Mucosa of descending colon (tissue), 3 donors: ENCODE measurements around the gene DCAKD. TPM values are rescaled to one million over a fixed set of nuclear protein-coding genes. Genes with fewer than 3 reads are reported as not detected.

Source experiments
- ATAC-seq: fragments of 200-7000 bp; cut with Tn5 transposase; one replicate; pipeline ENCODE4 v1.9.1; 2020; ENCODE audit warnings: mild to moderate bottlenecking, moderate library complexity
- DNase-seq, 3 donors: peaks; one replicate each; pipeline ENCODE4 v3.0.0-alpha.2; 2020
- H3K36me3 ChIP-seq: fragments of 200-600 bp; one replicate; pipeline ENCODE4 v1.8.0; 2021; ENCODE audit warnings: low read depth, mild to moderate bottlenecking
- H3K4me1 ChIP-seq: fragments of 200-600 bp; one replicate; pipeline ENCODE4 v1.8.0; 2021; ENCODE audit warnings: low read depth, mild to moderate bottlenecking
- H3K4me3 ChIP-seq: fragments of 200-600 bp; one replicate; pipeline ENCODE4 v1.8.0; 2021; ENCODE audit warnings: mild to moderate bottlenecking
- H3K9me3 ChIP-seq: fragments of 200-600 bp; one replicate; pipeline ENCODE4 v1.8.0; 2021; ENCODE audit warnings: mild to moderate bottlenecking
- intact Hi-C, 2 donors: fragments of 100-400 bp; cut with DNase I in 1 of 2; cut with micrococcal nuclease in 1 of 2; formaldehyde crosslinking; loops; one replicate each; pipeline versions ENCODE4 v1.11.0 to v1.11.1; 2022; cut with DNase I, micrococcal nuclease
- total RNA-seq, 3 donors: library from RNA; stranded (reverse); fragmentation: NEBNext Ultra II Directional in 2 of 3; extraction: Animal tissue kit (Norgen Biotek cat#: 25700) in 2 of 3; gene quantifications; one replicate each; pipeline versions ENCODE4 v1.2.1 to v1.2.4, GENCODE V29; 2021 to 2023
- TF ChIP-seq, protein P1 (sequence below): fragments of 200-600 bp; IDR thresholded peaks from one replicate; pipeline ENCODE4 v1.8.0; 2022; ENCODE audit warnings: antibody characterized with exemption, mild to moderate bottlenecking
- donor health status: DM: no; HTN: no; CAD: no; lungs with moderate emphysema.
- donor health status: DM: no; HTN: no; CAD: no.
- donor health status: DM: no; HTN: yes; CAD: no.

DCAKD gene
- total RNA-seq, 3 donors from 2014 or later, result 21.6 to 29.0 (median 24.8) TPM

- H3K4me1 ChIP-seq, result peaks cover 15% of the 10 kb centered on the region
- H3K4me3 ChIP-seq, result no peak overlapping the region
- H3K9me3 ChIP-seq, result no peaks in the 10 kb centered on the region
- TF ChIP-seq, protein P1, sequence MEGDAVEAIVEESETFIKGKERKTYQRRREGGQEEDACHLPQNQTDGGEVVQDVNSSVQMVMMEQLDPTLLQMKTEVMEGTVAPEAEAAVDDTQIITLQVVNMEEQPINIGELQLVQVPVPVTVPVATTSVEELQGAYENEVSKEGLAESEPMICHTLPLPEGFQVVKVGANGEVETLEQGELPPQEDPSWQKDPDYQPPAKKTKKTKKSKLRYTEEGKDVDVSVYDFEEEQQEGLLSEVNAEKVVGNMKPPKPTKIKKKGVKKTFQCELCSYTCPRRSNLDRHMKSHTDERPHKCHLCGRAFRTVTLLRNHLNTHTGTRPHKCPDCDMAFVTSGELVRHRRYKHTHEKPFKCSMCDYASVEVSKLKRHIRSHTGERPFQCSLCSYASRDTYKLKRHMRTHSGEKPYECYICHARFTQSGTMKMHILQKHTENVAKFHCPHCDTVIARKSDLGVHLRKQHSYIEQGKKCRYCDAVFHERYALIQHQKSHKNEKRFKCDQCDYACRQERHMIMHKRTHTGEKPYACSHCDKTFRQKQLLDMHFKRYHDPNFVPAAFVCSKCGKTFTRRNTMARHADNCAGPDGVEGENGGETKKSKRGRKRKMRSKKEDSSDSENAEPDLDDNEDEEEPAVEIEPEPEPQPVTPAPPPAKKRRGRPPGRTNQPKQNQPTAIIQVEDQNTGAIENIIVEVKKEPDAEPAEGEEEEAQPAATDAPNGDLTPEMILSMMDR, result no peak
- ATAC-seq (no peak), DNase-seq (no peak)
- peaks cover 5% of the 10 kb centered on the region for H3K36me3 ChIP-seq
- intact Hi-C loops, result no loop called here
Observed at GRCh38 chr17:45087978-45088377, 36.5 kb upstream of the DCAKD start.

- Histone ChIP-seq H3K9me3 (no peaks in the 10 kb centered on the region), H3K36me3 (peaks cover 6% of the 10 kb centered on the region), H3K4me1 (peaks cover 15% of the 10 kb centered on the region), H3K4me3 (no peak overlapping the region)
- ATAC-seq (peak; percentile 69), DNase-seq (no peak)
- TF ChIP-seq, protein P1, result no peak
- intact Hi-C loops, result no loop called here
Observed at GRCh38 chr17:45087504-45087975, 36.1 kb upstream of the DCAKD start.

DNA sequence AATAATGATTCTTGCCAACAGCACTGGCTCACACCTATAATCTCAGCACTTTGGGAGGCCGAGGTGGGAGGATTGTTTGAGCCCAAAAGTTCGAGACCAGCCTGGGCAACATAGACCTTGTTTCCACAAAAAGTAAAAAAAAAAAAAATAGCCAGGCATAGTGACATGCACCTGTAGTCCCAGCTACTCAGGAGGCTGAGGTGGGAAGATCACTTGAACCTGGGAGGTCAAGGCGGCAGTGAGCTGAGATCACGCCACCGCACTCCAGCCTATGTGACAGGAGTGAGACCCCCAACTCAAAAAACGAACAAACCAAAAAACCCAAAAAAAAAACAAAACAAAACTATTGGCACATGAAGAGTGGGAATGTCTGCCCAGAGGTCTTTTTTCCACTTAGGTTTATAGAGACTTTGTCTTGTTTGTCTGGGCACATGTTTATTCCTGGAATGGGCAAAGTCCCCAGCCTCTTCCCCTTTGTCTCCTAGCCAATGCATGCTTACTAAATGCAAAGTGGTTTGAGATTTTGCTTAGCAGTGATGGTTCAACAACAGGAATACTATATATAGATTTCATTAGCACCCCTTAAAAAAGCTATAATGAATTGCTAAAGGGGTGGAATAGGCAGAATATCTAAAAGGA is 35.6 kb upstream of the DCAKD start:
- intact Hi-C loops, result no loop called here
- Histone ChIP-seq H3K36me3 (peaks cover 9% of the 10 kb centered on the region), H3K4me1 (peaks cover 15% of the 10 kb centered on the region), H3K4me3 (no peak overlapping the region), H3K9me3 (no peaks in the 10 kb centered on the region)
- DNase-seq (no peak), ATAC-seq (peak; percentile 36)
- TF ChIP-seq, protein P1, result no peak

- no peak for DNase-seq
- H3K4me3 ChIP-seq, result no peak overlapping the region
- intact Hi-C loops, result no loop called here
- TF ChIP-seq, protein P1, result no peak
- peaks cover 9% of the 10 kb centered on the region for H3K36me3 ChIP-seq
- ATAC-seq, result no peak
- no peaks in the 10 kb centered on the region for H3K9me3 ChIP-seq
- H3K4me1 ChIP-seq, result peaks cover 15% of the 10 kb centered on the region
Observed at GRCh38 chr17:45086391-45086790, 35.0 kb upstream of the DCAKD start.

DNA sequence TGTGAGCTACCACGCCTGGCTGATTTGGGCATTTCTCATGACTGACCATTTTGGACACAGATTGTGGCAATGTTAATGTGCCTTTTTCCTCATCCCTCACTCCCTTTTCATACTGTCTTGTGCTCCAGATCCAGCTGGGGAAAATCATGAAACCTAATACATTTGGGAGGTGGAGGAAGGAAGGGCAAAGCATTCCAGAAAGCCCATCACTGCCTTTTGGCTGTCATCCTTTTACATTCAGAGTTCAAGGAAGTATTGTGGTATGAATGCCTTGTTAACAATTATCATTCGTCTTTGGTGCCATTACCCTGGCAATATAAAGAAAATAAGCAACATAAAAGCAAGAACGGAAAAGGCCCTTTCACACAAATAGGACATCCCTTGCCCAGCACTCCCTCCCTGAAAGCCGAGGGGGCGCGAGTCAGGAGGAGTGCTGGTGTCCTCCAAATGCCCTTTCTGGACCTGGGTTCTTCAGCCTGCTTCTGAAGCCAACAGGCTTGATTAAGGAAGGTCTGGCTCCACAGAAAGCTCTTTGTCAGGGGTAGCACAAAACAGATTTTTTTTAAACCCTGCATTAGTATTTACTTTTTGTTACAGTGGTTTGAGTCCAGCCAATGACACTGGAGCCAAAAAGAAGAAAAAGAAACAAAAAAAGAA is 29.7 kb upstream of the DCAKD start:
- Histone ChIP-seq H3K9me3 (no peaks in the 10 kb centered on the region), H3K4me1 (no peaks in the 10 kb centered on the region), H3K36me3 (peaks cover 4% of the 10 kb centered on the region), H3K4me3 (no peak overlapping the region)
- TF ChIP-seq, protein P1, result no peak
- ATAC-seq (no peak), DNase-seq (no peak)
- intact Hi-C loops, result no loop called here
